A549 (cell line): ENCODE data around the gene MED12L. TPM values are rescaled to one million over a fixed set of nuclear protein-coding genes. Genes with fewer than 3 reads are reported as not detected.

ENCODE experiments used
- ATAC-seq, 2 experiments: fragments of 200-7000 bp in 1 of 2; fragments of >200 bp in 1 of 2; cut with Nextera tagmentation in 1 of 2; cut with Tn5 transposase in 1 of 2; 3 replicates each; pipeline versions ENCODE4 v1.8.0 to v1.9.1; 2018 to 2020; ENCODE audit warnings: mild to moderate bottlenecking in 1 of 2, moderate library complexity in 1 of 2
- CTCF ChIA-PET: fragments of 300-600 bp; sonication (Branson Sonifier 250); formaldehyde crosslinking; extraction: SDS; loops from one replicate; lab custom pipeline; 2021; ENCODE audit warnings: antibody characterized with exemption, inconsistent platforms; lab: Yijun Ruan, JAX
- POLR2A ChIA-PET: fragments of 350-600 bp; formaldehyde crosslinking; extraction: SDS; loops from one replicate; lab custom pipeline; 2021; ENCODE audit warnings: antibody characterized with exemption, inconsistent platforms; lab: Yijun Ruan, JAX
- DNase-seq, 2 experiments: peaks; one replicate each; pipeline versions ENCODE4 v3.0.0 to v3.0.0-alpha.2; 2011 to 2016; ENCODE audit warnings: low read depth in 1 of 2, low spot score in 1 of 2
- FAIRE-seq: peaks from 2 replicates; lab custom pipeline; 2011; peaks lifted over from hg19 to GRCh38; lab: Jason Lieb, UNC
- H3K27ac ChIP-seq, 2 experiments: fragments of >200 bp; sonication (Bioruptor Twin); formaldehyde crosslinking; 3 replicates each; pipeline ENCODE4 v1.5.1; 2016 to 2017
- H3K4me1 ChIP-seq: fragments of >200 bp; sonication (Bioruptor Twin); formaldehyde crosslinking; 3 replicates; pipeline ENCODE4 v1.6.1; 2016
- H3K4me2 ChIP-seq: fragments of >200 bp; sonication (Bioruptor Twin); formaldehyde crosslinking; 3 replicates; pipeline ENCODE4 v1.6.1; 2016
- H3K4me3 ChIP-seq: fragments of >200 bp; sonication (Bioruptor Twin); formaldehyde crosslinking; 3 replicates; pipeline ENCODE4 v1.5.1; 2016
- H3K9me3 ChIP-seq: fragments of >200 bp; sonication (Bioruptor Twin); formaldehyde crosslinking; 3 replicates; pipeline ENCODE4 v1.6.1; 2016
- BHLHE40 ChIP-seq: IDR thresholded peaks from 2 replicates; pipeline ENCODE4 v1.6.1; 2012; ENCODE audit warnings: low read depth, low read length, inconsistent platforms
- CEBPB ChIP-seq, 2 experiments: fragments of >200 bp in 1 of 2; sonication (Bioruptor Twin) in 1 of 2; formaldehyde crosslinking in 1 of 2; IDR thresholded peaks; 2 replicates each; pipeline ENCODE4 v1.6.1; 2012 to 2016
- CHD4 ChIP-seq: fragments of 200-600 bp; sonication (generic); IDR thresholded peaks from 2 replicates; pipeline ENCODE4 v1.6.1; 2016; ENCODE audit warnings: antibody characterized with exemption, mild to moderate bottlenecking, borderline replicate concordance
- ESRRA ChIP-seq: fragments of 150-350 bp; IDR thresholded peaks from 2 replicates; pipeline ENCODE4 v1.6.1; 2014; ENCODE audit warnings: mild to moderate bottlenecking, low read length, borderline replicate concordance
- GATA3 ChIP-seq: IDR thresholded peaks from 2 replicates; pipeline ENCODE4 v1.6.1; 2012; ENCODE audit warnings: borderline replicate concordance
- JUN ChIP-seq, 2 experiments: fragments of >200 bp; sonication (Bioruptor Twin); formaldehyde crosslinking; IDR thresholded peaks; 2 replicates in 1 of 2; 3 replicates in 1 of 2; pipeline ENCODE4 v1.6.1; 2016 to 2017
- JUNB ChIP-seq: fragments of >200 bp; sonication (Bioruptor Twin); formaldehyde crosslinking; IDR thresholded peaks from 2 replicates; pipeline ENCODE4 v1.6.1; 2016
- KDM1A ChIP-seq: fragments of 200-600 bp; sonication (generic); IDR thresholded peaks from 2 replicates; pipeline ENCODE4 v1.6.1; 2016; ENCODE audit warnings: low read depth, mild to moderate bottlenecking
- MAFK ChIP-seq: fragments of 450-650 bp; IDR thresholded peaks from 2 replicates; pipeline ENCODE4 v1.6.1; 2014; ENCODE audit not compliant: partially characterized antibody
- MYC ChIP-seq: IDR thresholded peaks from 2 replicates; pipeline ENCODE4 v1.6.1; 2012; ENCODE audit warnings: mild to moderate bottlenecking, inconsistent platforms, low read length, improper control_type of control experiment, borderline replicate concordance
- WGBS: methylation state at CpG from one replicate; pipeline ENCODE4 v1.1.6; 2017; ENCODE audit errors: missing lambda C conversion rate; 5-methylcytosine and 5-hydroxymethylcytosine counted together
- polyA plus RNA-seq, 4 experiments: library from polyadenylated mRNA; depleted of rRNA in 3 of 4; stranded (reverse); fragments of >200 nt; fragmentation: RNase III in 1 of 4; extraction: RNeasy Plus Mini Kit Qiagen cat#74134 plus additional on column Dnase treatment in 1 of 4; gene quantifications; 2 replicates in 3 of 4; 3 replicates in 1 of 4; pipeline ENCODE4 v1.2.3, GENCODE V29; 2011 to 2017
- TF ChIP-seq, protein P1 (sequence below): fragments of >200 bp; sonication (Bioruptor Twin); formaldehyde crosslinking; IDR thresholded peaks from 3 replicates; pipeline ENCODE4 v1.5.1; 2016
- TF ChIP-seq, protein P2 (sequence below): IDR thresholded peaks from 2 replicates; pipeline ENCODE4 v1.6.1; 2012; ENCODE audit warnings: low read depth, borderline replicate concordance
- TF ChIP-seq, protein P3 (sequence below): fragments of 250-450 bp; sonication (Bioruptor Pico); IDR thresholded peaks from 2 replicates; pipeline ENCODE4 v1.5.0; 2020; ENCODE audit warnings: low read depth, mild to moderate bottlenecking, moderate library complexity
- TF ChIP-seq, protein P4 (sequence below): fragments of 200-600 bp; sonication (generic); IDR thresholded peaks from 2 replicates; pipeline ENCODE4 v1.6.1; 2016; ENCODE audit warnings: antibody characterized with exemption, mild to moderate bottlenecking, moderate library complexity

The MED12L gene
- polyA plus RNA-seq, 2 of the 4 experiments (the other 2 are of a cell fraction), result 0.32 to 0.63 TPM

DNA sequence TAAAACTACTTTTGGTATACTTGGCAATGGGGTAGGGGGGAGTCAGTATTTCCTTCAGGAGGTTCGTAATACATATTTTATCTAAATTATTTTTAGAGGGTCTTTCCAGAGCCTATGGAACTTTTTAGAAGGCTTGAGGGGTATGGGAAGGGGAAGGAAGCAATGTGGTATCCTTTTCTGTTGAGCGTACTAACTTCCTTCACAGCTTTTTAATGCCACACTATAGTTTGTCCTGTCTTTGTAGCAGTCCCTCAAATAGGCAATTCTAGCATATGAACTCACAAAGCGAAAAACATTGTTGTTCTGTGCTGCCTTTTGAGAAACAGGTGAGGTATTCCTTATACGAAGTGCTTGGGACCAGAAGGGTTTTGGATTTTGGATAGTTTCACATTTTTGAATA, 266.2 kb downstream of the MED12L start (continued):
- TF ChIP-seq, protein P1, sequence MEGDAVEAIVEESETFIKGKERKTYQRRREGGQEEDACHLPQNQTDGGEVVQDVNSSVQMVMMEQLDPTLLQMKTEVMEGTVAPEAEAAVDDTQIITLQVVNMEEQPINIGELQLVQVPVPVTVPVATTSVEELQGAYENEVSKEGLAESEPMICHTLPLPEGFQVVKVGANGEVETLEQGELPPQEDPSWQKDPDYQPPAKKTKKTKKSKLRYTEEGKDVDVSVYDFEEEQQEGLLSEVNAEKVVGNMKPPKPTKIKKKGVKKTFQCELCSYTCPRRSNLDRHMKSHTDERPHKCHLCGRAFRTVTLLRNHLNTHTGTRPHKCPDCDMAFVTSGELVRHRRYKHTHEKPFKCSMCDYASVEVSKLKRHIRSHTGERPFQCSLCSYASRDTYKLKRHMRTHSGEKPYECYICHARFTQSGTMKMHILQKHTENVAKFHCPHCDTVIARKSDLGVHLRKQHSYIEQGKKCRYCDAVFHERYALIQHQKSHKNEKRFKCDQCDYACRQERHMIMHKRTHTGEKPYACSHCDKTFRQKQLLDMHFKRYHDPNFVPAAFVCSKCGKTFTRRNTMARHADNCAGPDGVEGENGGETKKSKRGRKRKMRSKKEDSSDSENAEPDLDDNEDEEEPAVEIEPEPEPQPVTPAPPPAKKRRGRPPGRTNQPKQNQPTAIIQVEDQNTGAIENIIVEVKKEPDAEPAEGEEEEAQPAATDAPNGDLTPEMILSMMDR, result no peak

DNA sequence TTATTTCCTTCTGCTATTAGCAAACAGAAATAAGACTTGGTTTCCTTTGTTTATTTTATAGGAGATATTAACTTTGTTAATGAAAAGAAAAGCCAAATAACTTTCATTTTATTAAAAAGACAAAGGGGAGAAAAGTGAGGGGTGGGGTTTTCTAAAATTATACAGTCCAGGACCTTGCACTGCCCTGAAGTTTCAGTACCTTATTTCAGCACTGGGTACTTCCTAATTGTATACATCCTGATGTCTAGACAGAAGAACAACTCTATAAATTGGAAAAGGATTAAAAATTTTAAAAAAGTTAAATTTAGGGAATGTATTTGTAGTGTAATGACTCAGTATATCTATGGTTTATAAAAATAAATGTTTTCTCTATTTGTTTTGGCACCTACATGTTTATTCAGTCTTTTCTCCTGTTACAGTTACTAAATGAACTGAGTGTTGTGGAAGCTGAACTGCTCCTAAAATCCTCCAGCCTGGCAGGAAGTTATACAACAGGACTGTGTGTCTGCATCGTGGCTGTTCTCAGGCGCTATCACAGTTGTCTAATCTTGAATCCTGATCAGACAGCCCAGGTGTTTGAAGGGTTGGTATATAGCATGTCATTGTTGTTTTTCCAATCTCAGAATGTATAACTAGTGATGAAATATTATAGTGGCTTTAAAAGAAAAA, 271.5 kb downstream of the MED12L start:
- no peak overlapping the region for H3K4me3 ChIP-seq
- DNase-seq, result no peak
- 66% methylated on average over 2 of the region's 2 CpGs for WGBS
- POLR2A ChIA-PET, result no interaction called here
- ATAC-seq, result no peak
- no peak for FAIRE-seq
- no peaks in the 10 kb centered on the region for H3K9me3 ChIP-seq
- H3K4me2 ChIP-seq, result no peak overlapping the region
- TF ChIP-seq JUNB (no peak), BHLHE40 (no peak), JUN (IDR thresholded peaks at IDR 0.05) (no peak), ESRRA (no peak), CHD4 (no peak), CEBPB (IDR thresholded peaks at IDR 0.05) (no peak), MYC (no peak), MAFK (no peak), KDM1A (no peak), GATA3 (no peak)
- TF ChIP-seq, protein P1, result no peak
- TF ChIP-seq, protein P2, sequence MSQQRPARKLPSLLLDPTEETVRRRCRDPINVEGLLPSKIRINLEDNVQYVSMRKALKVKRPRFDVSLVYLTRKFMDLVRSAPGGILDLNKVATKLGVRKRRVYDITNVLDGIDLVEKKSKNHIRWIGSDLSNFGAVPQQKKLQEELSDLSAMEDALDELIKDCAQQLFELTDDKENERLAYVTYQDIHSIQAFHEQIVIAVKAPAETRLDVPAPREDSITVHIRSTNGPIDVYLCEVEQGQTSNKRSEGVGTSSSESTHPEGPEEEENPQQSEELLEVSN, result no peak
- TF ChIP-seq, protein P3, sequence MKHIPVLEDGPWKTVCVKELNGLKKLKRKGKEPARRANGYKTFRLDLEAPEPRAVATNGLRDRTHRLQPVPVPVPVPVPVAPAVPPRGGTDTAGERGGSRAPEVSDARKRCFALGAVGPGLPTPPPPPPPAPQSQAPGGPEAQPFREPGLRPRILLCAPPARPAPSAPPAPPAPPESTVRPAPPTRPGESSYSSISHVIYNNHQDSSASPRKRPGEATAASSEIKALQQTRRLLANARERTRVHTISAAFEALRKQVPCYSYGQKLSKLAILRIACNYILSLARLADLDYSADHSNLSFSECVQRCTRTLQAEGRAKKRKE (CRISPR knock-in tag), result no peak
- TF ChIP-seq, protein P4, sequence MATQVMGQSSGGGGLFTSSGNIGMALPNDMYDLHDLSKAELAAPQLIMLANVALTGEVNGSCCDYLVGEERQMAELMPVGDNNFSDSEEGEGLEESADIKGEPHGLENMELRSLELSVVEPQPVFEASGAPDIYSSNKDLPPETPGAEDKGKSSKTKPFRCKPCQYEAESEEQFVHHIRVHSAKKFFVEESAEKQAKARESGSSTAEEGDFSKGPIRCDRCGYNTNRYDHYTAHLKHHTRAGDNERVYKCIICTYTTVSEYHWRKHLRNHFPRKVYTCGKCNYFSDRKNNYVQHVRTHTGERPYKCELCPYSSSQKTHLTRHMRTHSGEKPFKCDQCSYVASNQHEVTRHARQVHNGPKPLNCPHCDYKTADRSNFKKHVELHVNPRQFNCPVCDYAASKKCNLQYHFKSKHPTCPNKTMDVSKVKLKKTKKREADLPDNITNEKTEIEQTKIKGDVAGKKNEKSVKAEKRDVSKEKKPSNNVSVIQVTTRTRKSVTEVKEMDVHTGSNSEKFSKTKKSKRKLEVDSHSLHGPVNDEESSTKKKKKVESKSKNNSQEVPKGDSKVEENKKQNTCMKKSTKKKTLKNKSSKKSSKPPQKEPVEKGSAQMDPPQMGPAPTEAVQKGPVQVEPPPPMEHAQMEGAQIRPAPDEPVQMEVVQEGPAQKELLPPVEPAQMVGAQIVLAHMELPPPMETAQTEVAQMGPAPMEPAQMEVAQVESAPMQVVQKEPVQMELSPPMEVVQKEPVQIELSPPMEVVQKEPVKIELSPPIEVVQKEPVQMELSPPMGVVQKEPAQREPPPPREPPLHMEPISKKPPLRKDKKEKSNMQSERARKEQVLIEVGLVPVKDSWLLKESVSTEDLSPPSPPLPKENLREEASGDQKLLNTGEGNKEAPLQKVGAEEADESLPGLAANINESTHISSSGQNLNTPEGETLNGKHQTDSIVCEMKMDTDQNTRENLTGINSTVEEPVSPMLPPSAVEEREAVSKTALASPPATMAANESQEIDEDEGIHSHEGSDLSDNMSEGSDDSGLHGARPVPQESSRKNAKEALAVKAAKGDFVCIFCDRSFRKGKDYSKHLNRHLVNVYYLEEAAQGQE, result no peak
- TF ChIP-seq, all 56 proteins: peak for 0
- Histone ChIP-seq H3K27ac (no peak overlapping the region), H3K4me1 (no peaks in the 10 kb centered on the region)
- CTCF ChIA-PET, result interaction anchor here (1.0 kb wide), 1 partner anchor 31 kb away, joined by 3 read pairs; no protein-coding TSS in a partner anchor
